Measurements from ENCODE around the gene TNFRSF21.
A peak's percentile ranks its signal among the peaks of the same experiment; 100 is the strongest.
"Not testable (repeated sequence)": the region's sequence is repeated elsewhere in the genome, so short reads cannot be mapped to it uniquely, and the experiment has no call there.

TNFRSF21 gene

GRCh38 chr6:47292944-47293343 is 16.8 kb downstream of the TNFRSF21 start:
- no peak overlapping the region for H3K4me3 ChIP-seq
- no peak overlapping the region for H3K9ac ChIP-seq
- no peaks in the 10 kb centered on the region for H3K27me3 ChIP-seq
- H4K20me1 ChIP-seq, result peaks cover 99% of the 10 kb centered on the region
- H3K36me3 ChIP-seq, result peaks cover 44% of the 10 kb centered on the region
- no peak overlapping the region for H3K4me2 ChIP-seq
- H3K4me1 ChIP-seq, result peaks cover 28% of the 10 kb centered on the region
- no peak for TF ChIP-seq Cebpa-rat (IDR thresholded peaks at IDR 0.05)
- H3K27ac ChIP-seq, result no peak overlapping the region
- no peaks in the 10 kb centered on the region for H3K9me3 ChIP-seq

- no peaks in the 10 kb centered on the region for H3K9me3 ChIP-seq
- no peaks in the 10 kb centered on the region for H3K27me3 ChIP-seq
- peaks cover 25% of the 10 kb centered on the region for H3K4me1 ChIP-seq
- no peak overlapping the region for H3K4me2 ChIP-seq
- H3K27ac ChIP-seq, result peak overlapping the region; percentile 6; the same call in 1 of the 2 replicates
- no peak overlapping the region for H3K9ac ChIP-seq
- TF ChIP-seq Cebpa-rat (IDR thresholded peaks at IDR 0.05), result no peak
- H4K20me1 ChIP-seq, result peaks cover 92% of the 10 kb centered on the region
- H3K4me3 ChIP-seq, result no peak overlapping the region
- peaks cover 44% of the 10 kb centered on the region for H3K36me3 ChIP-seq
Measured at GRCh38 chr6:47292027-47292426, 17.7 kb downstream of the TNFRSF21 start.

GRCh38 chr6:47290124-47290834 is 19.4 kb downstream of the TNFRSF21 start:
- Histone ChIP-seq H3K9me3 (peaks cover 7% of the 10 kb centered on the region; the same call in 1 of the 2 replicates), H3K27ac (no peak overlapping the region), H3K4me3 (no peak overlapping the region), H3K36me3 (peaks cover 48% of the 10 kb centered on the region), H3K9ac (no peak overlapping the region), H4K20me1 (peaks cover 87% of the 10 kb centered on the region), H3K4me1 (peaks cover 25% of the 10 kb centered on the region), H3K4me2 (no peak overlapping the region), H3K27me3 (no peaks in the 10 kb centered on the region)
- TF ChIP-seq Cebpa-rat (IDR thresholded peaks at IDR 0.05), result no peak

GRCh38 chr6:47288267-47289090 is 21.2 kb downstream of the TNFRSF21 start:
- no peak overlapping the region for H3K4me3 ChIP-seq
- H3K27ac ChIP-seq, result no peak overlapping the region
- peaks cover 7% of the 10 kb centered on the region; the same call in 1 of the 2 replicates for H3K9me3 ChIP-seq
- H3K36me3 ChIP-seq, result peaks cover 60% of the 10 kb centered on the region
- peak overlapping the region; percentile 31 for H3K4me2 ChIP-seq
- TF ChIP-seq Cebpa-rat (IDR thresholded peaks at IDR 0.05), result no peak
- H4K20me1 ChIP-seq, result peaks cover 69% of the 10 kb centered on the region
- no peaks in the 10 kb centered on the region for H3K27me3 ChIP-seq
- peaks cover 25% of the 10 kb centered on the region for H3K4me1 ChIP-seq
- no peak overlapping the region for H3K9ac ChIP-seq

- no peak for TF ChIP-seq Cebpa-rat (IDR thresholded peaks at IDR 0.05)
- H3K4me2 ChIP-seq, result no peak overlapping the region
- peaks cover 7% of the 10 kb centered on the region; the same call in 1 of the 2 replicates for H3K9me3 ChIP-seq
- peaks cover 66% of the 10 kb centered on the region for H3K36me3 ChIP-seq
- peaks cover 53% of the 10 kb centered on the region for H4K20me1 ChIP-seq
- H3K9ac ChIP-seq, result no peak overlapping the region
- H3K4me1 ChIP-seq, result peaks cover 19% of the 10 kb centered on the region
- H3K4me3 ChIP-seq, result no peak overlapping the region
- H3K27ac ChIP-seq, result no peak overlapping the region
- no peaks in the 10 kb centered on the region for H3K27me3 ChIP-seq
Measured at GRCh38 chr6:47286301-47286700, 23.4 kb downstream of the TNFRSF21 start.

- Histone ChIP-seq H4K20me1 (peaks cover 42% of the 10 kb centered on the region), H3K9ac (no peak overlapping the region), H3K36me3 (peaks cover 72% of the 10 kb centered on the region), H3K4me2 (no peak overlapping the region), H3K4me1 (peaks cover 10% of the 10 kb centered on the region), H3K27me3 (no peaks in the 10 kb centered on the region), H3K4me3 (no peak overlapping the region), H3K9me3 (peaks cover 7% of the 10 kb centered on the region; the same call in 1 of the 2 replicates), H3K27ac (no peak overlapping the region)
- TF ChIP-seq Cebpa-rat (IDR thresholded peaks at IDR 0.05), result no peak
Measured at GRCh38 chr6:47283993-47284392, 25.7 kb downstream of the TNFRSF21 start.

GRCh38 chr6:47278545-47278944 is 31.2 kb downstream of the TNFRSF21 start:
- no peak overlapping the region for H3K9ac ChIP-seq
- H3K9me3 ChIP-seq, result peaks cover 19% of the 10 kb centered on the region
- H3K36me3 ChIP-seq, result peaks cover 82% of the 10 kb centered on the region
- H3K4me2 ChIP-seq, result no peak overlapping the region
- H4K20me1 ChIP-seq, result peaks cover 39% of the 10 kb centered on the region
- no peak overlapping the region for H3K4me3 ChIP-seq
- no peaks in the 10 kb centered on the region for H3K27me3 ChIP-seq
- H3K4me1 ChIP-seq, result no peaks in the 10 kb centered on the region
- H3K27ac ChIP-seq, result no peak overlapping the region
- no peak for TF ChIP-seq Cebpa-rat (IDR thresholded peaks at IDR 0.05)

- H3K27ac ChIP-seq, result no peak overlapping the region
- no peak overlapping the region for H3K9ac ChIP-seq
- H3K9me3 ChIP-seq, result peaks cover 19% of the 10 kb centered on the region
- H3K4me3 ChIP-seq, result no peak overlapping the region
- H4K20me1 ChIP-seq, result peaks cover 39% of the 10 kb centered on the region
- H3K27me3 ChIP-seq, result no peaks in the 10 kb centered on the region
- no peak for TF ChIP-seq Cebpa-rat (IDR thresholded peaks at IDR 0.05)
- peaks cover 77% of the 10 kb centered on the region for H3K36me3 ChIP-seq
- no peak overlapping the region for H3K4me2 ChIP-seq
- H3K4me1 ChIP-seq, result no peaks in the 10 kb centered on the region
Measured at GRCh38 chr6:47277702-47278101, 32.0 kb downstream of the TNFRSF21 start.

- H3K27ac ChIP-seq, result no peak overlapping the region
- H3K4me1 ChIP-seq, result no peaks in the 10 kb centered on the region
- H3K36me3 ChIP-seq, result peaks cover 73% of the 10 kb centered on the region
- no peak overlapping the region for H3K9ac ChIP-seq
- TF ChIP-seq Cebpa-rat (IDR thresholded peaks at IDR 0.05), result no peak
- H3K4me3 ChIP-seq, result no peak overlapping the region
- H3K9me3 ChIP-seq, result peaks cover 22% of the 10 kb centered on the region
- H4K20me1 ChIP-seq, result peaks cover 34% of the 10 kb centered on the region; the same call in 1 of the 2 replicates
- H3K4me2 ChIP-seq, result no peak overlapping the region
- no peaks in the 10 kb centered on the region for H3K27me3 ChIP-seq
Measured at GRCh38 chr6:47276377-47276776, 33.3 kb downstream of the TNFRSF21 start.

GRCh38 chr6:47275640-47276039 is 34.1 kb downstream of the TNFRSF21 start:
- Histone ChIP-seq H4K20me1 (peaks cover 34% of the 10 kb centered on the region; the same call in 1 of the 2 replicates), H3K9me3 (peaks cover 27% of the 10 kb centered on the region), H3K4me3 (no peak overlapping the region), H3K27ac (no peak overlapping the region), H3K27me3 (no peaks in the 10 kb centered on the region), H3K4me2 (no peak overlapping the region), H3K9ac (no peak overlapping the region), H3K36me3 (peaks cover 78% of the 10 kb centered on the region), H3K4me1 (no peaks in the 10 kb centered on the region)
- no peak for TF ChIP-seq Cebpa-rat (IDR thresholded peaks at IDR 0.05)

- Histone ChIP-seq H4K20me1 (peaks cover 33% of the 10 kb centered on the region; the same call in 1 of the 2 replicates), H3K9me3 (peaks cover 27% of the 10 kb centered on the region), H3K36me3 (peaks cover 78% of the 10 kb centered on the region)
- H3K9ac ChIP-seq, H3K27me3 ChIP-seq, H3K27ac ChIP-seq, H3K4me1 ChIP-seq, H3K4me2 ChIP-seq, H3K4me3 ChIP-seq: not testable (repeated sequence)
Measured at GRCh38 chr6:47275132-47275531, 34.6 kb downstream of the TNFRSF21 start.

Measured in BLaER1 (cell line).